K562 (cell line): ENCODE data around the gene PTGIR. TPM values are rescaled to one million over a fixed set of nuclear protein-coding genes. Genes with fewer than 3 reads are reported as not detected.
A peak's percentile ranks its signal among the peaks of the same experiment; 100 is the strongest.

Source experiments
- ADNP ChIP-seq: fragments of 200-800 bp; sonication (Bioruptor generic); IDR thresholded peaks from 2 replicates; pipeline ENCODE4 v1.6.1; 2016; ENCODE audit warnings: missing genetic modification characterization, missing compliant biosample characterization
- CEBPB ChIP-seq: fragments of 450-650 bp; IDR thresholded peaks from 2 replicates; pipeline ENCODE4 v1.6.1; 2016; ENCODE audit warnings: missing genetic modification characterization, missing compliant biosample characterization
- CTBP1 ChIP-seq: fragments of 450-650 bp; IDR thresholded peaks from 2 replicates; pipeline ENCODE4 v1.6.1; 2016; ENCODE audit warnings: borderline replicate concordance
- ETS2 ChIP-seq: IDR thresholded peaks from 2 replicates; pipeline ENCODE4 v1.6.1; 2016; ENCODE audit warnings: borderline replicate concordance, missing genetic modification characterization, mild to moderate bottlenecking, moderate library complexity, missing compliant biosample characterization; ENCODE audit not compliant: poor library complexity, severe bottlenecking
- GABPA ChIP-seq: fragments of 200-800 bp; sonication (Bioruptor generic); conservative IDR thresholded peaks from 2 replicates; pipeline ENCODE4 v1.6.1; 2016; ENCODE audit warnings: low read depth, missing genetic modification characterization, missing compliant biosample characterization
- GABPB1 ChIP-seq: sonication (generic); formaldehyde crosslinking; IDR thresholded peaks from 2 replicates; pipeline ENCODE4 v1.8.0; 2022; ENCODE audit warnings: mild to moderate bottlenecking, missing genetic modification reagents
- GATAD2A ChIP-seq: fragments of 450-650 bp; IDR thresholded peaks from 2 replicates; pipeline ENCODE4 v1.6.1; 2017
- HDAC3 ChIP-seq: fragments of 450-650 bp; IDR thresholded peaks from 2 replicates; pipeline ENCODE4 v1.6.1; 2018; ENCODE audit warnings: borderline replicate concordance, mild to moderate bottlenecking, moderate library complexity; ENCODE audit not compliant: partially characterized antibody
- RCOR1 ChIP-seq, 2 experiments: IDR thresholded peaks; 2 replicates each; pipeline ENCODE4 v1.6.1; 2012; ENCODE audit warnings: low read depth in 2 of 2, low read length in 2 of 2, borderline replicate concordance in 1 of 2, improper control_type of control experiment in 1 of 2
- SMARCA5 ChIP-seq: fragments of 450-650 bp; IDR thresholded peaks from 2 replicates; pipeline ENCODE4 v1.6.1; 2016
- SOX6 ChIP-seq: fragments of 450-650 bp; IDR thresholded peaks from 2 replicates; pipeline ENCODE4 v1.6.1; 2014; ENCODE audit warnings: mild to moderate bottlenecking
- SPI1 ChIP-seq: IDR thresholded peaks from 2 replicates; pipeline ENCODE4 v1.6.1; 2011; ENCODE audit warnings: low read depth, low read length, control low read depth, borderline replicate concordance
- TARDBP ChIP-seq: fragments of 450-650 bp; IDR thresholded peaks from 2 replicates; pipeline ENCODE4 v1.6.1; 2016
- TCF3 ChIP-seq: sonication (generic); formaldehyde crosslinking; IDR thresholded peaks from 2 replicates; pipeline ENCODE4 v1.4.0; 2020; ENCODE audit warnings: mild to moderate bottlenecking, missing genetic modification reagents
- TRIM24 ChIP-seq, 2 experiments: fragments of 450-650 bp; IDR thresholded peaks; 2 replicates each; pipeline ENCODE4 v1.6.1; 2016
- ZNF263 ChIP-seq: sonication (generic); formaldehyde crosslinking; IDR thresholded peaks from 2 replicates; pipeline ENCODE4 v1.8.0; 2022; ENCODE audit warnings: mild to moderate bottlenecking, missing genetic modification reagents, borderline replicate concordance
- ZNF274 ChIP-seq: IDR thresholded peaks from 2 replicates; pipeline ENCODE4 v1.6.1; 2011; ENCODE audit warnings: low read depth, mild to moderate bottlenecking, low read length, moderate library complexity, borderline replicate concordance
- ZNF316 ChIP-seq: fragments of 450-650 bp; IDR thresholded peaks from 2 replicates; pipeline ENCODE4 v1.6.1; 2016
- ZNF41 ChIP-seq: fragments of 250-450 bp; sonication (Bioruptor Pico); conservative IDR thresholded peaks from 2 replicates; pipeline ENCODE4 v1.4.0; 2020; ENCODE audit warnings: mild to moderate bottlenecking
- ZNF668 ChIP-seq: fragments of 250-450 bp; sonication (Bioruptor Pico); IDR thresholded peaks from 2 replicates; pipeline ENCODE4 v1.8.0; 2022; ENCODE audit warnings: mild to moderate bottlenecking, inconsistent platforms
- ZNF76 ChIP-seq: fragments of 250-450 bp; sonication (Bioruptor Pico); IDR thresholded peaks from 2 replicates; pipeline ENCODE4 v1.4.0; 2020; ENCODE audit warnings: mild to moderate bottlenecking, moderate library complexity, borderline replicate concordance
- polyA plus RNA-seq, 8 experiments: library from polyadenylated mRNA; depleted of rRNA in 4 of 8; stranded (reverse) in 5 of 8; unstranded in 3 of 8; fragments of >200 nt; fragmentation: Nextera tagmentation in 2 of 8; fragmentation: Illumina TruSeq in 1 of 8; extraction: Ambion mirVana in 2 of 8; extraction: Trizol in 1 of 8; gene quantifications; 2 replicates each; pipeline versions ENCODE4 v1.2.1 to v1.2.3, GENCODE V29; 2011 to 2014; ENCODE audit warnings: inconsistent platforms in 1 of 8, missing spikeins in 1 of 8
- total RNA-seq, 7 experiments: library from RNA; depleted of rRNA in 6 of 7; stranded (reverse); fragments of >200 nt in 6 of 7; fragmentation: Illumina TruSeq in 2 of 7; extraction: Trizol in 2 of 7; gene quantifications; 2 replicates each; pipeline versions ENCODE4 v1.2.1 to v1.2.3, GENCODE V29; 2011 to 2021; ENCODE audit warnings: low replicate concordance in 1 of 7
- TF ChIP-seq, protein P1 (sequence below): fragments of 200-800 bp; sonication (Bioruptor generic); IDR thresholded peaks from 2 replicates; pipeline ENCODE4 v1.6.1; 2017; ENCODE audit warnings: missing genetic modification characterization, missing compliant biosample characterization
- TF ChIP-seq, protein P2 (sequence below): fragments of 200-400 bp; formaldehyde crosslinking; IDR thresholded peaks from 2 replicates; pipeline ENCODE4 v1.6.1; 2017; ENCODE audit warnings: mild to moderate bottlenecking, low read depth, low read length, moderate library complexity

The PTGIR gene
- total and polyA plus RNA-seq, 9 of the 15 experiments (the other 6 are each of a cell fraction or from before 2014, with no cell fraction given): 0.11 to 3.4 (median 1.1) TPM; not detected in 1

DNA sequence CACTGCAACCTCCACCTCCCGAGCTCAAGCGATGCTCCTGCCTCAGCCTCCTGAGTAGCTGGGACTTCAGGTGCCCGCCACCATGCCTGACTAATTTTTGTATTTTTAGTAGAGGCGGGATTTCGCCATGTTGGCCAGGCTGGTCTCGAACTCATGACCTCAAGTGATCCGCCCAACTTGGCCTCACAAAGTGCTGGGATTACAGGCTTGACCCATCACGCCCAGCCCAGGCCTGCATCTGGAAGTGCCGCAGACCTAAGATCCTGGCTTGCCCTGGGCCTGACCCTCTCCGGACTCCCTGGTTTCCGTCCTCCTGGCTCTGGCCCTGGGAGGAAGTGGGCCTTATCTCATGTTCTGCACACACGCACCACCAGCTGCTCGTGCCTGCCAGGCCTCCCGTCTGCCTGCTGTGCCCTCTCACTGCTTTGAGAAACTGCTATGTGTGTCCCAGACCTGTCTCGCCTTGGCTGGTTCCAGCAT lies 4.7 kb upstream of the PTGIR start (continued):
- TF ChIP-seq, protein P1, sequence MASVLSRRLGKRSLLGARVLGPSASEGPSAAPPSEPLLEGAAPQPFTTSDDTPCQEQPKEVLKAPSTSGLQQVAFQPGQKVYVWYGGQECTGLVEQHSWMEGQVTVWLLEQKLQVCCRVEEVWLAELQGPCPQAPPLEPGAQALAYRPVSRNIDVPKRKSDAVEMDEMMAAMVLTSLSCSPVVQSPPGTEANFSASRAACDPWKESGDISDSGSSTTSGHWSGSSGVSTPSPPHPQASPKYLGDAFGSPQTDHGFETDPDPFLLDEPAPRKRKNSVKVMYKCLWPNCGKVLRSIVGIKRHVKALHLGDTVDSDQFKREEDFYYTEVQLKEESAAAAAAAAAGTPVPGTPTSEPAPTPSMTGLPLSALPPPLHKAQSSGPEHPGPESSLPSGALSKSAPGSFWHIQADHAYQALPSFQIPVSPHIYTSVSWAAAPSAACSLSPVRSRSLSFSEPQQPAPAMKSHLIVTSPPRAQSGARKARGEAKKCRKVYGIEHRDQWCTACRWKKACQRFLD (CRISPR knock-in tag): peak; percentile 84; the same call in 1 of the 2 replicates
- no peak for TF ChIP-seq ETS2 (tag)
- peak; percentile 62; the same call in 1 of the 2 replicates for TF ChIP-seq CEBPB (tag)
- TF ChIP-seq SPI1: peak; percentile 96
- peak; percentile 91 for TF ChIP-seq ADNP
- TF ChIP-seq GATAD2A: 0 out of 2 replicates have a peak, but pooled peaks have one; percentile 51
- no peak for TF ChIP-seq ZNF274
- peak in 1 of 2 experiments; percentile 14; a peak in 1 of 4 replicates for TF ChIP-seq RCOR1 (IDR thresholded peaks at IDR 0.05; ENCODE audit: borderline replicate concordance in 1 of 2, low read depth in 2 of 2, low read length in 2 of 2)
- no peak for TF ChIP-seq ZNF41 (CRISPR knock-in tag)
- TF ChIP-seq, protein P2, sequence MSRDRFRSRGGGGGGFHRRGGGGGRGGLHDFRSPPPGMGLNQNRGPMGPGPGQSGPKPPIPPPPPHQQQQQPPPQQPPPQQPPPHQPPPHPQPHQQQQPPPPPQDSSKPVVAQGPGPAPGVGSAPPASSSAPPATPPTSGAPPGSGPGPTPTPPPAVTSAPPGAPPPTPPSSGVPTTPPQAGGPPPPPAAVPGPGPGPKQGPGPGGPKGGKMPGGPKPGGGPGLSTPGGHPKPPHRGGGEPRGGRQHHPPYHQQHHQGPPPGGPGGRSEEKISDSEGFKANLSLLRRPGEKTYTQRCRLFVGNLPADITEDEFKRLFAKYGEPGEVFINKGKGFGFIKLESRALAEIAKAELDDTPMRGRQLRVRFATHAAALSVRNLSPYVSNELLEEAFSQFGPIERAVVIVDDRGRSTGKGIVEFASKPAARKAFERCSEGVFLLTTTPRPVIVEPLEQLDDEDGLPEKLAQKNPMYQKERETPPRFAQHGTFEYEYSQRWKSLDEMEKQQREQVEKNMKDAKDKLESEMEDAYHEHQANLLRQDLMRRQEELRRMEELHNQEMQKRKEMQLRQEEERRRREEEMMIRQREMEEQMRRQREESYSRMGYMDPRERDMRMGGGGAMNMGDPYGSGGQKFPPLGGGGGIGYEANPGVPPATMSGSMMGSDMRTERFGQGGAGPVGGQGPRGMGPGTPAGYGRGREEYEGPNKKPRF: no peak
- TF ChIP-seq TCF3: peak; percentile 86
- TF ChIP-seq GABPA (tag): 0 out of 2 replicates have a peak, but pooled peaks have one; percentile 22
- TF ChIP-seq CTBP1: peak; percentile 49; the same call in 1 of the 2 replicates
- TF ChIP-seq SOX6: no peak
- no peak for TF ChIP-seq TARDBP
- TF ChIP-seq TRIM24 (IDR thresholded peaks at IDR 0.05): peak; percentile 60 to 77; a peak in 3 of 4 replicates
- TF ChIP-seq GABPB1 (CRISPR knock-in tag): peak; percentile 19; the same call in 1 of the 2 replicates
- TF ChIP-seq SMARCA5: peak; percentile 42; the same call in 1 of the 2 replicates
- no peak for TF ChIP-seq ZNF316
- TF ChIP-seq HDAC3: no peak
- TF ChIP-seq ZNF76 (CRISPR knock-in tag): 0 out of 2 replicates have a peak, but pooled peaks have one; percentile 12
- peak; percentile 56; the same call in 1 of the 2 replicates for TF ChIP-seq ZNF263
- TF ChIP-seq ZNF668 (CRISPR knock-in tag): no peak
